SK-MEL-5 (cell line): ENCODE results near the gene MAD2L1BP. TPM values are rescaled to one million over a fixed set of nuclear protein-coding genes. Genes with fewer than 3 reads are reported as not detected.
A peak's percentile ranks its signal among the peaks of the same experiment; 100 is the strongest.

ENCODE experiments used
- DNase-seq: peaks from one replicate; pipeline ENCODE4 v3.0.0-alpha.2; 2016; ENCODE audit warnings: low read depth, low spot score
- in situ Hi-C: cut with HindIII; loops from 2 replicates; pipeline ENCODE4 v1.10.0; 2016; ENCODE audit warnings: low sequenced_read_pairs, high pct_unique_total_duplicates, low pct_unique_long_range_greater_than_20kb
- total RNA-seq: library from RNA; depleted of rRNA; stranded (reverse); fragments of >200 nt; shearing (Covaris generic); gene quantifications from 2 replicates; pipeline ENCODE4 v1.2.3, GENCODE V29; 2014

Gene MAD2L1BP
- total RNA-seq, 1 experiment from 2014 or later: 166 TPM

DNA sequence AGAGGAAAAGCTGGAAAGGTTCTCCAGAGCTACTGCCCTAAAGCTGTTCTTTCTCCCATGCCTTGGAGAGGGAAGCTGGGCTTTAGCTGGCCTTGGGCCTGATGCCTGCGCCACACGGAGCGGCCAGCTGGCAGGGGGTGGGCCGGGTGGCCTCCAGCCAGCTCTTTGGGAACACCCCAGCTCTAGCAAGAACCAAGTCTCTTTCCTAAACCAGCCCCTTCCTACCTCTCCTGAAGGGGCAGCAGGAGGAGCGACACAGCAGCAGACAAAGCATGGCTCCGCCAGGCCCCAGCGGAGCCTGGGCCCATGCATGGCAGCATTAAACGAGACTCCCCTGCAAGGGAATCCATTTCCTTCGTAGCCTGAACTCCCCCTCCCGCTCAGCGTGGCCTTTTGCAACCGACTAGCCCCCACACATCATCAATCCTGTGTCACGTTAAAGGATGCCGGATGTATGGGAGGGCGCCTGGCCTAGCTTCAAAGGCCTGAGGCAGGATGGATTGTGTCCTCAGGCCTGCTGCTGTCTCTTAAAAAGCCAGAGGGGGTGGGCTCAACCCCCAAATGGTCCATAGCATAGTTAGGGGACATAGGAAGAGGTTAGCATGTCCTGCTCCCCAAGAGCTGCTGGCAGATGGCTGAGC lies 37.9 kb downstream of the MAD2L1BP start:
- no peak for DNase-seq
- in situ Hi-C loops: no loop called here

DNA sequence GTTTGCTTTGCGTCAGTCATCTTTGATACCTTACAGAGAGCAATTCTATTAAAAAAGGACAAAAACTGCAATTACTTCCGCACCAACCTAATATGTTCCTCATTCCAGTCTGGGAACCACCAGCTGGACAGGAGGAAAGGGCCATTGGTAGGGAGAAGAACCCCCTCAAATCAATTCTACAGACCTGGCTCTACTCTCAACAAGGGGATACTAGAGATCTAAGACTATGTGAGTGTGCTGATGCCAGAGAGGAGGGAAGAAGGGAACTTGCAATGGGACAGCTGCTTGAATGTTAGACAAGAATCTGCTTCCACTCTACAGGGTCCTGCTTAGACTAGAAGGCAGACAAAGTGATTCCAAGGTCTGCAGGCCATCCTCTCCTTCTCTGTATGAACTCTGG lies 38.7 kb downstream of the MAD2L1BP start:
- in situ Hi-C loops: no loop called here
- no peak for DNase-seq

GRCh38 chr6:43674921-43675320 lies 39.3 kb downstream of the MAD2L1BP start:
- in situ Hi-C loops: no loop called here
- DNase-seq: no peak

DNA sequence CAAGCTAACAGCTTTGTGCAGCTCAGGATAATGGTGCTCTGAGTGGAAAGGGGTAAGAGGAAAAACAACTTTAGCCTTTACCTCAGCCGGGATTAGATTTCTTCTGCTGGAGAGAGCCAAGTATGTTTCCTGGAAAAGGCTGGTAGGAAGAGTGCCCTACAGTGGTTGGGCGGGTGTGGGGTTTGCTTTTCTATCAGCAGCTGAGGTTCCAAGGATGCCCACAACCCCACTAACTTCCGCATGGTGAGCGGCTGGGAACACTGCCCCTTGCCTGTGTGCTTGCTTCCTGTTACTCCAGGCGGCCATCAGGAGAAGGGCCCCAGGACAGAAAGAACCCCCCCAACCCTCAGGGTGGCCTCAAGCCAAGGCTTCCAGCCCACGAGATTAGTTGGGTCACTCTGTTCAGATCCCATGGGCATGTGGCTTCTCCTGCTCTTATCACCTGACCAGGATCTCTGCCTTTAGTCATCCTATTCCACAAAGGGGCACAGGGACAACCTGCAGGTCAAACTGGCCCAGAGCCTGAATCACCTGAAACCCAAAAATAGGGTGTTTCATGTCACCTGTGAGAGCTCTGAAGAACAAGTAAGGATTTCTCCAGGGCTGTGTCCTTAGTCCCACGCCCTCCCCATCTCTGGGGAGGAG lies 41.4 kb downstream of the MAD2L1BP start:
- in situ Hi-C loops: no loop called here
- no peak for DNase-seq

GRCh38 chr6:43677759-43678158 lies 42.1 kb downstream of the MAD2L1BP start:
- no peak for DNase-seq
- in situ Hi-C loops: no loop called here

DNA sequence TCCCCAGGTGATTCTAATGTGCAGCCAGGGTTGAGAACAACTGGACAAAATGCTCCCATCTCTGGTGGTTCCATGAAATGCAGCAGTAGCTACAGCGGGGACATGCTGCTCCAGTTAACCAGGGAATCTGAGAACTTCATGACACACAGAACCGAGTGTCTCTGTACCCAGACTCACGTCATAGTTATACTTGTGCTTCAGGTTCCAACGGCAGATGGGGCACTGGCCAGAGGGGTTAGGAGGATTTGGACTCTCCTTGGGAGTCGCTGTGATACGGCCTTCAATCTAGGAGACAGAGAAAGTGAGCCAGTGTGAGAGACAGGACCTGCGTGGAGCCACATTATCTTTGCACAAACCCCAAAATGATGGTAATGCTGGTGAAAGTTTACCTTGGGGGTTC lies 42.7 kb downstream of the MAD2L1BP start:
- DNase-seq: no peak
- in situ Hi-C loops: no loop called here

- in situ Hi-C loops: no loop called here
- DNase-seq: no peak
Measured at GRCh38 chr6:43679057-43679456, 43.4 kb downstream of the MAD2L1BP start.

- in situ Hi-C loops: no loop called here
- DNase-seq: no peak
Measured at GRCh38 chr6:43680308-43681200, 44.9 kb downstream of the MAD2L1BP start.

- in situ Hi-C loops: no loop called here
- DNase-seq: no peak
Measured at GRCh38 chr6:43681303-43681702, 45.7 kb downstream of the MAD2L1BP start.

- in situ Hi-C loops: no loop called here
- no peak for DNase-seq
Measured at GRCh38 chr6:43682724-43683429, 47.2 kb downstream of the MAD2L1BP start.

- in situ Hi-C loops: no loop called here
- no peak for DNase-seq
Measured at GRCh38 chr6:43683708-43684455, 48.2 kb downstream of the MAD2L1BP start.

DNA sequence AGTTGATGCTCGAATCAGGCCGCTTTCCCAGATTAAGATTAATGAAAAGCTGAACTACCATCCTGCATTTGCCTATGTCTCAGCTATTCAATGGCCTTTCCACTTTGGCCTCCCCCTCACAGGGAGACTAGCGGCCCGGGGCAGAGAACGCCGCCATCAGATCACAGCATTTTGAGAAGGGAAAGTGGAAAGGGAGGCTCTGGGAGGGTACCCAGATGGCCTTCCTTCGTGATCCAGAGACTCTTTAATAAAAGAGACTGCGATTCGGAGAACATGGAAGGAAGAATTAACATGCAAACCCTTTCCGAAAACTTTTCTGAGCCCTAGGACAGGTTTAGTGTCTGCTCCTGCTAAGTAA lies 51.4 kb downstream of the MAD2L1BP start:
- in situ Hi-C loops: no loop called here
- no peak for DNase-seq

DNA sequence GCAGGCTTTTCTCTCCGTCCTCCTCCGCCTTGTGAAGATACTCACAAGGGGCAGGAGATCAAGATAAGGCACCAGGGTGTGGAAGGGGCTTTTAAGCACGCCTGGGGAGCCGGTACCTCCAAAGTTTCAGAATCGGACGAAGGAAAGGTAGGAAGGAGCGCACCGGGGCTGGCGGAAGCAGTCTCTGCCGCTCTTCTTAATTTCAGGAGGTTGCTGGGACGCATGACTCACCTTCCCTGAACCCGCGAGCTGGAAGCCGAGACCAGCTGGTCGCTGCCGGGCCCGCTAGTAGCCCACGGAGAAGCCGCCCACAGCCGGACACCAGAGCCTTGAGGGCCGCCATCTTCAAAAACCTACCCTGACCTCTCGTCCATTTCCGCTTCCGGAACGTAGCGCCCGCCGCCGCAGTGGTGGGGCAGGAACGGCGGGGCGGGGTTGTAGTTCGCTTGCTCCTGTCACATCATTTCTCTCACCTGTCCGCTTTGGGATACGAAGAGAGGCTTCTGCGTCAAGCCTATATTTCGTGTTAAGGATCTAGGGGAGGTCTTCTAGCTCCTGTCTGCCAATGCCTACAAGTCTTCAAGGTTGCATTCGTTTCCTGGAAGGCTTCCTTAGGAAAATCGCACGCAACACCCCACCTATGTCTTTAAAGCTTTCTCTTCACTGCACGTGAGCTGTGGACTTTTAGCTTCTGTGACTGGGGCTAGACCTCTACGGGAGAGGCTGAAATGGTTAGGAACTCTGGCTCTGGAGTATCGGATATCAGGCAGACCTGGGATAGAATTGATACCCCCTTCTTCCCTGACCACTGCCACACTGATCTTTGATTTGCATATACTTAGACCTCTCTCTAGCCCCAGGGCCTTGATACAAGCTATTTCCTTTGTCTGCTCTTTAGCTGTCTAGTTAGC lies 52.1 kb downstream of the MAD2L1BP start, which contains the start of gene MRPS18A:
MRPS18A (minus strand) TSS at position 355 of the 911 bp plus-strand sequence; CDS start at position 343, 12 bp downstream.
- in situ Hi-C loops: no loop called here
- DNase-seq: peak; percentile 66

GRCh38 chr6:43689421-43689820 lies 53.8 kb downstream of the MAD2L1BP start:
- in situ Hi-C loops: no loop called here
- no peak for DNase-seq
